ENCODE data around the gene SIKE1.
A peak's percentile ranks its signal among the peaks of the same experiment; 100 is the strongest.
"Not testable (repeated sequence)": the region's sequence is repeated elsewhere in the genome, so short reads cannot be mapped to it uniquely, and the experiment has no call there.

Gene SIKE1

DNA sequence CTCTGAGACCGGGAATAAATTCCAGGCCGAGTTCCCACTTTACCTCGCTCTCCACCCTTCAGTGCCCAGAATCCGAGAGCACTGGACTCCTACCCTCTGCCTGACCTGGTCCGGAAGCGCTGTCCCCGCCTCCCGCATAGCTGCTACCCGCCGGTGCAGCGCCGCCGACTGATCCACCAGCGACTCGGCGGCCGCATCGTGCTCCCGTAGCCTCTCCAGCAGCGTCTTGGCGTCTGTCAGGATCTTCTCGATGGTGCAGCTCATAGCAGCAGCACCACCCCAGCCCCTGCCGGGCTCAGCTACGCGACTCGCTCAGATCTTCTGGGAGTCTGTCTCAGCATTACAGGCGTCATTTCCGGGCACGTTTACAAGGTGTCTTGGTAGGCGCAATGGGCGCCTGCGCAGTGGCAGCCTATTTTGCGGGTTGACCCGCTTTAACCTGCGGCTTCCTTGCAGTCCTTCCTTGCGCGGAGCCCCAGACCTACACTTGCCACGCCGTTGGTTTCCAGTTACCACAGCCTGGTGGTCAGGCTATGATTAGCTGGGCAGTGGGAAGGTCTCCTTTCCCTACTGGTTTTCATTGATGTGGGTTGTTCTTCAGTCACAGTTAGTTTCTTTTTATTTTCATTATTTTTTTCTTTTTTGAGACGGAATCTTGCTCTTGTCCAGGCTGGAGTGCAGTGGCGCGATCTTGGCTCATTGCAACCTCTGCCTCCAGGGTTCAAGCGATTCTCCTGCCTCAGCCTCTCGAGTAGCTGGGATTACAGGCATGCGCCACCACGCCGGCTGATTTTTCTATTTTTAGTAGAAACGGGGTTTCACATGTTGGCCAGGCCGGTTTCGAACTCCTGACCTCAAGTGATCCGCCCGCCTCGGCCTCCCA, at the start of gene SIKE1:
SIKE1 (minus strand) TSS at position 342 of the 883 bp plus-strand sequence; CDS start at position 264, 78 bp downstream.
- peak; percentile 76 for DNase-seq

DNA sequence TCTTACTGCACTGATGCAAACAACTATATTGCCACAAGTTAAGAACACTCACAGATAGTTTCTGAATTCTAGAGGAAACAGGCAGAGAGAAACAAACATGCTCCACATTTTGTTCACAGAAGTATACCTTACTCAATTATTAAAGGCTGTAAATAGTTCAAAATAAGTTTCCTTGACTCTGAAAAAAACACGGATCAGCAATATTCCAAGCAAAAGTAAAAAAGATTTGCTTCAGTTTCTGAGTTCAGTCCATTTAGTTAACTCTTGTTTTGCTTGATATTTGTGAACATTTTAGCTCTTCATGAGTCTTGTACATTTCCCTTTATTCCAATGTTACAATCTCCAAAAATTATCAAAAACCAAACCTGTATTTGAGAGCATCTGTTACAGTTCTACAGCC, 49.6 kb upstream of the SIKE1 start:
- not testable (repeated sequence) for DNase-seq

DNA sequence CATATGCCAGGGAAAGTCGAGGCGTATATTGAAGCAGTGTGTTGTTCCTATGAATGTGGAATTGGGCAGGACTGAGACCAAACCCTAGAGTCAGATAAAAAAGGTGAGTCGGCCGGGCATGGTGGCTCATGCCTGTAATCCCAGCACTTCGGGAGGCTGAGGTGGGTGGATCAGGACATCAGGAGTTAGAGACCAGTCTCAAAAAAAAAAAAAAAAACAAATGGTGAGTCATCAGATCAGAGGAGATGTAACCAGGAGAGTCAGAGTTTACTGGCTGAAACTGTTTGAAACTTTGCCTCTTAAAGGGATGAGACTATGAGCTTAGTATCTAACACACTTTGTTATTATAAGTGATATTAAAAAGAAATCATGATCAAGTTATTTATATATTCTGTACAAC, 47.8 kb upstream of the SIKE1 start:
- DNase-seq, result no peak

DNA sequence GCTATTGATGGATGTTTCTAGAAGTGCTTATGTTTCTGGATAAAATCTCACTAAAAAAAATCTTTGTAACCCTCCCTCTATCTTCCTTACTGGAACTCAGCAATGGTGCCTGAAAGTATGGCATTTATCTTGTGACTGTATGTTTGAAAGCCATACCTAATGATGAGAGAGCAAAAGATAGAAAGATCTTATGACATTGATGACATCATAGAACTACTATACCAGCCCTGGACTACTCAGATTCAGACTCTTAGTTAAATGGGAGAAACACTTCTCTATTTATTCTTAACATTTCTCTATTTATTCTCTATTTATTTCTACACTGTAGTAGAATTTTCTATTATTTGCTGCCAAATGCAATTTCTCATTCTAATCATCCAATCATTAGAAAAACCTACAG, 41.5 kb upstream of the SIKE1 start:
- no peak for DNase-seq

DNA sequence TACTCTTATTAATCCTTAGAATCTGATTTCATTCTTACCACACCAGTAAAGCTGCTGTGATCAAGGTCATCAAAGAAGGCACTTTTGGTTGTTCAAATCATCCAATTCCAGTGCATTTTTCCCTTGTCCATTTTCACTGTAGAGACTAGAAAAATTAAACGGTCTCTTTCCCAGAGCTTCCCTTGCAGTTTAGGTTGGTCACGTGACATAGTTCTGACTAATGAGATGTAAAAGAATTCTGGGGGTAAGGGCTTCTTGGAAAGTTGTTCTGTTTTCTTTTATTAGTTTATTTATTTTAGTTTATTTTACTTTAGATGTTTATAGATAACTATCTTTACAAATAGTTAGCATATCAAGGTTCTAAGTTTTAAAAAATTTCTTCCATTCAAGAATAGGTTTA, 39.9 kb upstream of the SIKE1 start:
- no peak for DNase-seq

DNA sequence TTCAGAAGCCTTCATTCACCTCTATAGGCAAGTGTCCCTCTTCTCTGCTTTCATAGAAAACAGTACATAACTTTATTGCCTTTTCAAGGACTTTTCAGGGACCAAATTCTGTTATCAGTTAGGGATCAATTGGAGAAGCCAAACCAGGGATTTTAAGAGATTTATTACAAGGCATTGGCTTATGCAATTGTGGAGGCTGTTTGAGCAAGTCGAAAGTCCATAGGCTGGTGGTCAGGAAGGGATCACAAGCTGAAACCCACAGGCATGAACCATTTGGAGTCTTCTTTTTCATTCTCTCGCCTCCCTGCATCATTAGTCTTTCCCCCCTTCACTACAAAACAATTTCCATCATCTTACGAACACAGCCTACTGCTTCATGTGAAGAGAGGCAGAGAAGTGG, 39.4 kb upstream of the SIKE1 start:
- DNase-seq, result no peak

DNA sequence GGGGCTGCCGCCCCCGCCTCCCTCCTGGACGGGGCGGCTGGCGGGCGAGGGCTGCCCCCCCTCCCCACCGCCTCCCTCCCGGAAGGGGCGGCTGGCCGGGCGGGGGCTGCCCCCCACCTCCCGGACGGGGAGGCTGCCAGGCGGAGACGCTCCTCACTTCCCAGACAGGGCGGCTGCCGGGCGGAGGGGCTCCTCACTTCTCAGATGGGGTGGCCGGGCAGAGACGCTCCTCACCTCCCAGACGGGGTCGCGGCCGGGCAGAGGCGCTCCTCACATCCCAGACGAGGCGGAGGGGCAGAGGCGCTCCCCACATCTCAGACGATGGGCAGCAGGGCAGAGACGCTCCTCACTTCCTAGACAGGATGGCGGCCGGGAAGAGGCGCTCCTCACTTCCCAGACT, 24.0 kb upstream of the SIKE1 start:
- DNase-seq, result not testable (repeated sequence)

DNA sequence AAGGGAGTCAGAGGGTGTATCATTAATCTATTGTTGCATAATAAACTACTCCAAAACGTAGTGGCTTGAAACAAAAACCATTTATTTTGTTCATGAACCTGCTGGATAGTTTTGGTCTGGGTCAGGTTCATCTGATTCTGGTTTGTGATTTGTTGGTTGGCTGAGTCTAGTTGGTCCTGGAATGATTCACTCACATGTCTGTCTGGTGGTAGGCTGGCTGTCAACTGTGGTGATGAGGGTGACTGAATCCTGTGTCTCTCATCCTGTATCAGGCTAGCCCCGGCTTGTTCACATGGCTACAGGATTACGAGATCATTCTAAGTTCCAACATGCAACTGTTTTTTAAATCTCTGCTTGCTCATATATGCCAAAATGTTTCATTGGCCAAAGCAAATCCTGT, 22.5 kb upstream of the SIKE1 start:
- no peak for DNase-seq

DNA sequence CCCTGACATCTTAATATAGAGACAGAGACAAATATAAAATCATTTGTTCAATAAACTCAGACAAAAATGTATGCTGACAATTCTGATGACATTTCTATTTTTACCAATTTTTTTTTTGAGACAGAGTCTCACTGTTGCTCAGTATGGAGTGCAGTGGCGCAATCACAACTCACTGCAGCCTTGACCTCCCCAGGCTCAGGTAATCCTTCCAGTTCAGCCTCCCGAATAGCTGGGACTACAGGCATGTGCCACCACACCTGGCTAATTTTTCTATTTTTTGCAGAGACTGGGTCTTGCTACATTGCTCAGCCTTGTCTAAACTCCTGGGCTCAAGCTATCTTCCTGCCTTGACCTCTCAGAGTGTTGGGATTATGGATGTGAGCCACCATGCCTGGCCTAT, 13.6 kb upstream of the SIKE1 start:
- no peak for DNase-seq

DNA sequence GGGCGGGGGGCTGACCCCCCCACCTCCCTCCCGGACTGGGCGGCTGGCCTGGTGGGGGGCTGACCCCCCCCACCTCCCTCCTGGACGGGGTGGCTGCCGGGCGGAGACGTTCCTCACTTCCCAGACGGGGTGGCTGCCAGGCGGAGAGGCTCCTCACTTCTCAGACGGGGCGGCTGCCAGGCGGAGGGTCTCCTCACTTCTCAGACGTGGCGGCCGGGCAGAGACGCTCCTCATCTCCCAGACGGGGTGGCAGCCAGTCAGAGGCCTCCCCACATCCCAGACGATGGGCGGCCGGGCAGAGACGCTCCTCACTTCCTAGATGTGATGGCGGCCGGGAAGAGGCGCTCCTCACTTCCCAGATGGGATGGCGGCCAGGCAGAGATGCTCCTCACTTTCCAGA, 10.1 kb upstream of the SIKE1 start:
- not testable (repeated sequence) for DNase-seq

DNA sequence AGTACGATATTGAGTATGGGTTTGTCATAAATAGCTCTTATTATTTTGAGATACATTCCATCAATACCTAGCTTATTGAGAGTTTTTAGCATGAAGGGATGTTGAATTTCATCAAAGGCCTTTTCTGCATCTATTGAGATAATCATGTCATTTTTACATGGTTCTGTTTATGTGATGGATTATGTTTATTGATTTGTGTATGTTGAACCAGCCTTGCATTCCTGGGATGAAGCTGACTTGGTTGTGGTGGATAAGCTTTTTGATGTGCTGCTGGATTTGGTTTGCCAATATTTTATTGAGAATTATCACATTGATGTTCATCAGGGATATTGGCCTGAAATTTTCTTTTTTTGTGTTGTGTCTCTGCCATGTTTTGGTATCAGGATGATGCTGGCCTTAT, 6.0 kb upstream of the SIKE1 start:
- not testable (repeated sequence) for DNase-seq

DNA sequence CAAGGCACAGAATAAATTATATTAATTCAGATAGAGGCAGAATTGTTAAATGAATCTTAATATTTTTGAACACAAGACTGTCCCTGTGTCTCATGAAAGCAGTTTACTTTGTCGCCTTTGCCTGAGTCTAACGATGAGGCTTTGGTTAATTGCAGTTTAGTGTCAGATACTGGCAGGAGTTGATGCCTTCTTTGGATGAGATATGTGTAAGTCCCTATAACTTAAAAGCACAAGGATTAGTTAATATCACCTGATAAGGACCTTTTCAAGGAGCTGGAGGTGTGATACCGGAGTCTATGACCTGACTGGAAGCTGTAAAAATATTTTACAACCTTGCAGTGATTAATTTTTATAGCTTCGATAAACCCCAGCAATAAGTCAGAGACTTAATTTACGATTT, 2.0 kb upstream of the SIKE1 start:
- no peak for DNase-seq

DNA sequence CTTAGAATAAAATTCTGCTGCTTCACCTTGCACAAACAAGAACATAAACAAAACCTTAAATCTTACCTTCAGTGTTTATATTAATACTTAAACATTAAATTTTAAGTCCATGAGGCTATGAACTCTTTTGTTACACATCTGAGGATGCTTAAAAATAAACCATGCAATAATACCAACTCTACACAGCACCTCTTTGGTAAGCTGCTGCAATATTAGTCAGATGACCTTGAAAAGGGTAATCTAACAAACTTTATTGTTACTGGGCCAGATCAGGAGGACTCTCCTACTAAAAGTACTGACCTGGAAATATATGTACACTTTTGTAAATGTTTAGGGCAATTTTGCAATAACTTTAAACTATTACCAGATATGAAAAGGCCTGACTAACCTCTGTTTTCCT, 763 bp downstream of the SIKE1 start:
- no peak for DNase-seq

DNA sequence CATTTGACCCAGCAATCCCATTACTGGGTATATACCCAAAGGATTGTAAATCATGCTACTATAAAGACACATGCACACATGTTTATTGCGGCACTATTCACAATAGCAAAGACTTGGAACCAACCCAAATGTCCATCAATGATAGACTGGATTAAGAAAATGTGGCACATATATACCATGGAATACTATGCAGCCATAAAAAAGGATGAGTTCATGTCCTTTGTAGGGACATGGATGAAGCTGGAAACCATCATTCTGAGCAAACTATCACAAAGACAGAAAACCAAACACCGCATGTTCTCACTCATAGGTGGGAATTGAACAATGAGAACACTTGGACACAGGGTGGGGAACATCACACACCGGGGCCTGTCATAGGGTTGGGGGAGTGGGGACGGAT, 3.8 kb downstream of the SIKE1 start:
- DNase-seq, result not testable (repeated sequence)

DNA sequence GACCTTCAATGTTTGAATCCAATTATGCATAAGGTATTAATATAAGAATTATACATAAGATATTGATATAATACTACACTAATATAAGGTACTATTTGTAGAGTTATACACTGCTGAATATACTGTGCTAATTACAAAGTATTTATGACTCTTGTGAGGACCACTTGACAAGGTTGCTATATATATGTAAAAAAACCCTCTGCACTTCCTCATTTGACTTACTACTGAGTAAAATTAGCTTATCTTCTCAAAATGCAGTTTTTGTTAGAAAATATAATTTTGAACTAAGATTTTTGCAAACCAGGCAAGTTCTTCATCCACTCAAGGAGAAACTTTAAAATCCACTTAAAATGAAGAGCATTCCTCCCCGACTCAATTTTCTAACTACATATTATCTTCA, 8.5 kb downstream of the SIKE1 start:
- DNase-seq, result no peak

DNA sequence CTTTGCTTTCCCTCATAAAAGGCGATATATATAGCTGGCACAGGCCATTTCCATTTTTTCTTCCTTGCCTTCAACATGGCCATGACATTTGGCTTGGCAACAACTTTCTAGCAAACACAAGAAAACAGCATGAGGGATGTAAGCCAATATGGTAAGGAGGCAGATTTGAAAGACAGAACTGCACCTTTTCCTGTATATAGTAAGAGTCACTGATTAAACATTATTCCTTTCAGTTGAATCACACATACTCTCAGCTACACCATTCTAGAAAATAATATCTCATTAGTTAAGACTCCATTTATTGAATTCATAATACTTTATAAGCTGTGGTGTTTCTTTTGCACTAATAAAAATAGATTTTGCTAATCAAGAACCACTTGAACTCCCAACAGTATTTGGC, 9.5 kb downstream of the SIKE1 start:
- no peak for DNase-seq

DNA sequence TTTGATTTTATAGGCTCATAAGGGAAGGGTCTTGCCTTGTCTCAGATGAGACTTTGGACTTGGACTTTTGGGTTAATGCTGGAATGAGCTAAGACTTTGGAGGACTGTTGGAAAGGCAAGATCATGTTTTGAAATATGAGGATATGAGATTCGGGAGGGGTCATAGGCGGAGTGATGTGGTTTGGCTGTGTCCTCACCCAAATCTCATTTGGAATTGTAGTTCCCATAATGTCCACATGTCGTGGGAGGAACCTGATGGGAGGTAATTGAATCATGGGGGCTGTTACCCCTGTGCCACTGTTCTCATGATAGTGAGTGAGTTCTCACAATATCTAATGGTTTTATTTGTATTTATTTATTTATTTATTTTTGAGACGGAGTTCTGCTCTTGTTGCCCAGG, 15.8 kb downstream of the SIKE1 start:
- no peak for DNase-seq

DNA sequence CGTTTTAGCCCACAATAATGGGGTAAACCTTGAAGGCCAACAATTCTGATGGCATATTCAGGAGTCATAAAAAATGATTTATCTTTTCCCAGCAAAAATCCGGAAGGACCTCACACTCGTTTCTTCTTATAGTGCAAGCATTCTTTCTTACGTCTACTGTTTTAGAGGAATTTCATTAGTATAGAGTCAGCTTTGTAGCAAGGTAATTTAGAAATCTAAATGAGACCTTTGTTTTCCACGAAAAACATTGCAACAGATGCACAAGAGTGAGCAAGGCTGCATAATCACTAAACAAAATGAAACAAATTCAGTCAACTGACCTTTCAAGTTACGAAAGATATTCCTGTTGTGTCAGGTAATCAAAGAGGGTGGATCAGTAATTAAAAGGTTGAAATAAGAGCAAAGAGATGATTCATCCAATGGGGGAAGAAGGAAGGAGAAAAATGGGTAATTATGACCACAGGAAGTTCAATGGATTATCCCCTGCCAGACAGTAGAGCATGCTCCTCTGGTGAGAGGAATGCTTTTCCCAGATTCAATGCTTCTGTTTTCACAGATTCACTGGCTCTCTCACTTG, 22.1 kb downstream of the SIKE1 start:
- no peak for DNase-seq

DNA sequence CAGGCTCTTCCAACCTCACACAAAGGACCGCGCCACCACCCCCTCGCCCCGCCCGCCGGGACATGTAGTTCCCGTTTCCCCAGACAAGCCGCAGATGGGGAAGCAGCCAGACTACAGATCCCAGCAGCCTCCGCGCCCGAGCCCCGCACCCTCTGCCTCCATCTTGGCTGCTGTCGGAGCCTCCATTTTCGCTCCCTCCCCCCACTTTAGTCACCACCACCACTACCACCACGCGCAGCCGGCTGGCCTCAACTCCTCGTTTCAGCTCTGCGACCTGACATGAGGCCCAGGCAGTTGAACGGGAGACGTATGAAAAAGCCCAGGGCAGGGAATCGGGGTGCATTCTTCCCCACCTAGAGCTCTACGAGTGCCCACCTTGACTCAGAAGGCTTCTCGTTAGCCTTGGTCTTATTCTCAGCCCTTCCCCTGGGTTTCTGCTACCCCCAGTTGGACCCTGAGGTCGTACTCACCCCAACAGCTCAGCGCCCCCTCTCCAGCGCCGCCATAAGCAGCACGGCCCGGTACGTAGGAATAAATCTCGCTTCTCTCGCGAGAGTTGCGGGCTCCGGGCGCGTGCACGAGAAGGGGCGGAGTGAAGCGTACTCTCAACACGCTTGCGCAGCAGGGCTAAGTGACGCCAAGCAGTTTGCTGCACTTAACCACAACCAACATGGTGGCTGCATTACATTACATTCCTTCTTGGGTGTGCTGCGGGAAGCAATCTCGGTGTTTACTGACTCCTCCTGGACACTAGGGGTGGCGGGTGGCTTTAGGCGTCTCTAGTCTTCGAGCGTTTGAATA, 22.8 kb downstream of the SIKE1 start, which contains the start of gene CSDE1:
CSDE1 (minus strand) TSS at position 530 of the 801 bp plus-strand sequence. CDS start 18,094 bp downstream, outside the sequence.
- peak; percentile 97 for DNase-seq

DNA sequence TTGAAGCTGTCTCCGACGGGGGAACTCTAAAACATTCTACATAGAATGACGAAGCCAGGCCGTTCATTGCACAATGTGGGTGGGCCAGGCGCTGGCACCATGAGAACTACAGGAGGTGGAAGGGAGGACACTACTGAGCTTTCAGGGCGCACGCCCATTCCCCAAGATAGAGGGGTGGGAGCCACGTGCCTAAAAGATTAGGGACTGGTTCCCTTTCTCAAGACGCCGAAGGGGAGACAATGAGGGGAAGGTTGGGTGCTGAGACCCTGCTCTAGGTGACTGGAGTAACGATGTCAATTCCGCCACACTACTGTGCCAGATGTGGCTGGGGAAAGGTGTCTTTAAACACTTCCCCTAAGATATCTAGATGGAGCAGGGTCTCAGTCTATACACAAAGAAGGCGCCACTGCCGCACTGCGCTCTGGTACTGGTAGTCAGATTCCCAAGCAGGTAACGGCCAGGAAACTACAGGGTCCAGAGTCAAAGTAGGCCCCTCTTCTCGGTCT, 23.5 kb downstream of the SIKE1 start:
- no peak for DNase-seq

DNA sequence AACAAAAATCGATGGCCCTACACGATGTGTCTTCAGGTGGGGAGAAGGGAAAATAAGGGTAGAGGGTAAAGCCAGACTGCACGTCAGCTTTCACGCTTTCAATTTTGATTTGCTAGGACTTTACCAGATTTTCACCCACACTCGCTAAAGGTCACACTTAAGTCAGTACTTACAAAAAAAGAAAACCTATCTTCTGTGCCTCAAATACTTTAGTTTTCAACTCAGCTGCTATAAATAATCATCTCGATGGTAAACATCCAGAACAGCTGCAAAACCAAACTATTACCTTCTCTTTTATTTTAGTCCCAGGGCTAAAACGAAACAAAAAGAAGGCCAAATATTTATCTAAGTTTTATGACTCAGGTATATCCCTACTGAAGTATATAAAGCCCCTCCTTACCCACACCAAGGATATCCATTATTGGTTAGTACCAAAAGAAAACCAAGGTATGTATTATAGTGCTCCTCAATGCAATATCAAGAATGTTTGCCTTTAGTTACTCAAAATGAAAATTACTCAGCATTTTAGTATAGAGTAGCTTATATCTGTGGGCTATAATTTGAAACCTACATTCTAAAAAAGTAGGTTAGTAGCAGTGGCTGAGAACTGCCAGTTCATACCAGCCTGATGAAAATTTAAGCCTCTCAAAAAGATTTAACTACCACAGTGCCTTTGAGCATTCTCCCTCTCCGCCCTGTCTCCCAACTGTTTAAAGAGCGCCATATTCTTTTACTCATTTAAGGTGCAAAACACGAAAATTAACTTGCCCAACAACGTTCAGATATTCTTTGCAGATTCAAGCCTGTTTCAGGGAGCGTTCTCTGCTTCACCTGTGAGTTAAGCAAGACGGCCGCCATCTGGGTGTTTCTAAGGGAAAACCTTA, 24.2 kb downstream of the SIKE1 start:
- DNase-seq, result no peak

Data from NCI-H2107 (cell line).